Measurements from ENCODE around the gene HIF1A. TPM values are rescaled to one million over a fixed set of nuclear protein-coding genes. Genes with fewer than 3 reads are reported as not detected.
"Not testable (repeated sequence)": the region's sequence is repeated elsewhere in the genome, so short reads cannot be mapped to it uniquely, and the experiment has no call there.

HIF1A gene
- total and polyA plus RNA-seq, 2 of the 13 experiments (the other 11 are each of a cell fraction or from before 2014, with no cell fraction given), result 41.0 to 126 TPM

DNA sequence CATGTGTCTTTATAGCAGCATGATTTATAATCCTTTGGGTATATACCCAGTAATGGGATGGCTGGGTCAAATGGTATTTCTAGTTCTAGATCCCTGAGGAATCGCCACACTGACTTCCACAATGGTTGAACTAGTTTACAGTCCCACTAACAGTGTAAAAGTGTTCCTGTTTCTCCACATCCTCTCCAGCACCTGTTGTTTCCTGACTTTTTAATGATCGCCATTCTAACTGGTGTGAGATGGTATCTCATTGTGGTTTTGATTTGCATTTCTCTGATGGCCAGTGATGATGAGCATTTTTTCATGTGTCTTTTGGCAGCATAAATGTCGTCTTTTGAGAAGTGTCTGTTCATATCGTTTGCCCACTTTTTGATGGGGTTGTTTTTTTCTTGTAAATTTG, 12.5 kb downstream of the HIF1A start:
- H3K9me3 ChIP-seq (ENCODE audit: low read length); H3K36me3 ChIP-seq (replicated peaks in 1 of 2; ENCODE audit: control insufficient read depth in 1 of 2, insufficient read depth in 2 of 2, low read length in 2 of 2); H3K27ac ChIP-seq (ENCODE audit: extremely low read length, insufficient read depth, low read length); H3K9ac ChIP-seq (ENCODE audit: insufficient read depth, low read depth, low read length); H3K27me3 ChIP-seq (ENCODE audit: control insufficient read depth in 1 of 2, insufficient read depth in 2 of 2, low read length in 2 of 2); ATAC-seq; H2AFZ ChIP-seq (ENCODE audit: low read length); DNase-seq (ENCODE audit: low spot score); intact Hi-C loops (cut with micrococcal nuclease; ENCODE audit: unreplicated experiment); POLR2A ChIA-PET; in situ Hi-C loops (cut with HindIII; ENCODE audit: extremely low pct_ligation_motif_present, low pct_unique_long_range_greater_than_20kb); FAIRE-seq; H3K4me3 ChIP-seq (replicated peaks in 1 of 3; ENCODE audit: insufficient read depth in 1 of 3, low read depth in 2 of 3, low read length in 3 of 3); H3K4me2 ChIP-seq (ENCODE audit: low read depth, low read length); CTCF ChIA-PET (ENCODE audit: low intra/inter-chr PET ratio, low total read pairs); BruUV-seq (replicated peaks): not testable (repeated sequence)
- WGBS (ENCODE audit: low lambda C conversion rate), result 97% methylated on average over 3 of the region's 4 CpGs
- Histone ChIP-seq H4K20me1 (ENCODE audit: insufficient read depth, low read length) (peaks cover 76% of the 10 kb centered on the region), H3K4me1 (ENCODE audit: insufficient read depth, low read length) (peaks cover 72% of the 10 kb centered on the region), H3K79me2 (ENCODE audit: insufficient read depth, low read length) (peaks cover 86% of the 10 kb centered on the region)

DNA sequence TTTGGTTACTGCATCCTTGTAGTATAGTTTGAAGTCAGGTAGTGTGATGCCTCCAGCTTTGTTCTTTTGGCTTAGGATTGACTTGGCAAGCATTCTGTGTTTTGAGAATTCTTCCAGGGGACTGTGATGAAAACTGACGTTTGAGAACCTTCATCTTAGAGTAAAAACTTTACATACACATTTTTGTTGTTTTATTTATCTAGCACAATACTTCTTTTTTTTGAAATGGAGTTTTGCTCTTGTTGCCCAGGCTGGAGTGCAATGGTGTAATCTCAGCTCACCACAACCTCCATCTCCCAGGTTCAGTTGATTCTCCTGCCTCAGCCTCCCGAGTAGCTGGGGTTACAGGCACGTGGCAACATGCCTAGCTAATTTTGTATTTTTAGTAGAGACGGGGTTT, 13.4 kb downstream of the HIF1A start:
- H3K36me3 ChIP-seq (replicated peaks in 1 of 2; ENCODE audit: control insufficient read depth in 1 of 2, insufficient read depth in 2 of 2, low read length in 2 of 2); CTCF ChIA-PET (ENCODE audit: low intra/inter-chr PET ratio, low total read pairs); H3K27ac ChIP-seq (ENCODE audit: extremely low read length, insufficient read depth, low read length); in situ Hi-C loops (cut with HindIII; ENCODE audit: extremely low pct_ligation_motif_present, low pct_unique_long_range_greater_than_20kb); H3K4me2 ChIP-seq (ENCODE audit: low read depth, low read length); H2AFZ ChIP-seq (ENCODE audit: low read length); H3K9me3 ChIP-seq (ENCODE audit: low read length); BruUV-seq (replicated peaks); POLR2A ChIA-PET; FAIRE-seq; H3K27me3 ChIP-seq (ENCODE audit: control insufficient read depth in 1 of 2, insufficient read depth in 2 of 2, low read length in 2 of 2); H3K9ac ChIP-seq (ENCODE audit: insufficient read depth, low read depth, low read length); ATAC-seq; H3K4me3 ChIP-seq (replicated peaks in 1 of 3; ENCODE audit: insufficient read depth in 1 of 3, low read depth in 2 of 3, low read length in 3 of 3); DNase-seq (ENCODE audit: low spot score); intact Hi-C loops (cut with micrococcal nuclease; ENCODE audit: unreplicated experiment): not testable (repeated sequence)
- WGBS (ENCODE audit: low lambda C conversion rate), result 94% methylated on average over 4 of the region's 4 CpGs
- Histone ChIP-seq H3K79me2 (ENCODE audit: insufficient read depth, low read length) (peaks cover 86% of the 10 kb centered on the region), H3K4me1 (ENCODE audit: insufficient read depth, low read length) (peaks cover 72% of the 10 kb centered on the region), H4K20me1 (ENCODE audit: insufficient read depth, low read length) (peaks cover 76% of the 10 kb centered on the region)

All from HepG2 (cell line).